ENCODE measurements around the gene RIPOR2. TPM values are rescaled to one million over a fixed set of nuclear protein-coding genes. Genes with fewer than 3 reads are reported as not detected.

The RIPOR2 gene
- total RNA-seq, 6 experiments from 2014 or later, result 9.1 to 20.7 (median 10.2) TPM

- no peaks in the 10 kb centered on the region; the same call in 1 of the 2 replicates for H3K27me3 Mint-ChIP-seq (ENCODE audit: insufficient read depth)
- H3K36me3 Mint-ChIP-seq (ENCODE audit: low read depth), result peaks cover 16% of the 10 kb centered on the region
- H3K4me1 Mint-ChIP-seq (ENCODE audit: low read depth), result peaks cover 6% of the 10 kb centered on the region
- H3K4me3 Mint-ChIP-seq, result no peak overlapping the region
- DNase-seq, result no peak
- no peaks in the 10 kb centered on the region for H3K9me3 Mint-ChIP-seq
- TF ChIP-seq CTCF (IDR thresholded peaks at IDR 0.05), result no peak
- no peak overlapping the region for H3K27ac Mint-ChIP-seq
Observed at GRCh38 chr6:24865161-24865560, 70.6 kb downstream of the RIPOR2 start.

- no peaks in the 10 kb centered on the region; the same call in 1 of the 2 replicates for H3K27me3 Mint-ChIP-seq (ENCODE audit: insufficient read depth)
- no peak for TF ChIP-seq CTCF (IDR thresholded peaks at IDR 0.05)
- no peaks in the 10 kb centered on the region for H3K9me3 Mint-ChIP-seq
- no peak overlapping the region for H3K4me3 Mint-ChIP-seq
- H3K4me1 Mint-ChIP-seq (ENCODE audit: low read depth), result peaks cover 7% of the 10 kb centered on the region
- DNase-seq, result no peak
- H3K27ac Mint-ChIP-seq, result no peak overlapping the region
- H3K36me3 Mint-ChIP-seq (ENCODE audit: low read depth), result peaks cover 22% of the 10 kb centered on the region
Observed at GRCh38 chr6:24864343-24864742, 71.4 kb downstream of the RIPOR2 start.

GRCh38 chr6:24861934-24862333 is 73.8 kb downstream of the RIPOR2 start:
- TF ChIP-seq CTCF (IDR thresholded peaks at IDR 0.05), result no peak

GRCh38 chr6:24859608-24860200 is 76.1 kb downstream of the RIPOR2 start:
- H3K27ac Mint-ChIP-seq, result no peak overlapping the region

More at GRCh38 chr6:24861934-24862333, 73.8 kb downstream of the RIPOR2 start:
- Mint-ChIP-seq H3K9me3 (no peaks in the 10 kb centered on the region), H3K4me3 (no peak overlapping the region), H3K36me3 (ENCODE audit: low read depth) (peaks cover 26% of the 10 kb centered on the region), H3K27ac (no peak overlapping the region), H3K27me3 (ENCODE audit: insufficient read depth) (no peaks in the 10 kb centered on the region; the same call in 1 of the 2 replicates), H3K4me1 (ENCODE audit: low read depth) (peaks cover 31% of the 10 kb centered on the region)
- DNase-seq, result no peak

GRCh38 chr6:24859132-24859531 is 76.6 kb downstream of the RIPOR2 start:
- peaks cover 18% of the 10 kb centered on the region for H3K36me3 Mint-ChIP-seq (ENCODE audit: low read depth)
- H3K9me3 Mint-ChIP-seq, result no peaks in the 10 kb centered on the region
- TF ChIP-seq CTCF (IDR thresholded peaks at IDR 0.05), result no peak
- DNase-seq, result no peak
- no peaks in the 10 kb centered on the region; the same call in 1 of the 2 replicates for H3K27me3 Mint-ChIP-seq (ENCODE audit: insufficient read depth)
- no peak overlapping the region for H3K4me3 Mint-ChIP-seq
- H3K4me1 Mint-ChIP-seq (ENCODE audit: low read depth), result peaks cover 25% of the 10 kb centered on the region
- no peak overlapping the region for H3K27ac Mint-ChIP-seq

More at GRCh38 chr6:24859608-24860200, 76.1 kb downstream of the RIPOR2 start:
- Mint-ChIP-seq H3K27me3 (ENCODE audit: insufficient read depth) (no peaks in the 10 kb centered on the region; the same call in 1 of the 2 replicates), H3K9me3 (no peaks in the 10 kb centered on the region), H3K36me3 (ENCODE audit: low read depth) (peaks cover 21% of the 10 kb centered on the region), H3K4me1 (ENCODE audit: low read depth) (peaks cover 31% of the 10 kb centered on the region), H3K4me3 (no peak overlapping the region)
- TF ChIP-seq CTCF (IDR thresholded peaks at IDR 0.05), result no peak
- DNase-seq, result no peak
